Nephron progenitor cell (in vitro differentiated cells): ENCODE measurements around the gene KCNIP1.

Experiments used
- DNase-seq: peaks from one replicate; pipeline ENCODE4 v3.0.0; 2021
- H3K27ac Mint-ChIP-seq: 2 replicates; pipeline ENCODE4 v1.8.0; 2021; ENCODE audit warnings: mild to moderate bottlenecking, moderate library complexity, mixed read lengths
- H3K27me3 Mint-ChIP-seq: 2 replicates; pipeline ENCODE4 v1.8.0; 2021; ENCODE audit warnings: mild to moderate bottlenecking, low read depth, mixed read lengths; ENCODE audit not compliant: poor library complexity
- H3K36me3 Mint-ChIP-seq: 2 replicates; pipeline ENCODE4 v1.8.0; 2021; ENCODE audit warnings: low read depth, mixed read lengths
- H3K4me1 Mint-ChIP-seq: 2 replicates; pipeline ENCODE4 v1.8.0; 2021; ENCODE audit warnings: mixed read lengths
- H3K4me3 Mint-ChIP-seq: 2 replicates; pipeline ENCODE4 v1.8.0; 2021; ENCODE audit warnings: mild to moderate bottlenecking, moderate library complexity, mixed read lengths
- H3K9me3 Mint-ChIP-seq: 2 replicates; pipeline ENCODE4 v1.8.0; 2021; ENCODE audit warnings: mild to moderate bottlenecking, moderate library complexity, mixed read lengths
- CTCF ChIP-seq: fragments of 200-600 bp; sonication (generic); IDR thresholded peaks from 2 replicates; pipeline ENCODE4 v1.5.0; 2021; ENCODE audit warnings: antibody characterized with exemption

The KCNIP1 gene

DNA sequence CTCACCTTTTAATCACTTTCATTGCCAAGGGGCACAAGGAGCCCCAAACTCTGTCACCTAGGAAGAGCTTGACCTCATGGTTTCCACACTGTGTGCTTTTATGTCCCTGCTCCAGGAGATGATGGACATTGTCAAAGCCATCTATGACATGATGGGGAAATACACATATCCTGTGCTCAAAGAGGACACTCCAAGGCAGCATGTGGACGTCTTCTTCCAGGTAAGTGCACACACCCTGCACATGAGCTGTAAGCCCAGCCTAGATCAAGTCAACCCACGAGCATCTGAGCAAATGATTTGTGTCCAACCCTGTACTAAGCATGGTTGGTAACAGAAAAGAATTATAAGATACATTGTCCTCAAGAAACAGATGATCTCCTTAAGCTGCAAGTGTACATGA is 228.9 kb downstream of the KCNIP1 start:
- no peak for TF ChIP-seq CTCF
- Mint-ChIP-seq H3K27me3 (peaks cover 3% of the 10 kb centered on the region), H3K4me3 (no peak overlapping the region), H3K36me3 (no peaks in the 10 kb centered on the region), H3K9me3 (peaks cover 24% of the 10 kb centered on the region), H3K27ac (no peak overlapping the region), H3K4me1 (no peaks in the 10 kb centered on the region)
- no peak for DNase-seq

GRCh38 chr5:170736966-170737365 is 233.1 kb downstream of the KCNIP1 start:
- Mint-ChIP-seq H3K4me3 (no peak overlapping the region), H3K4me1 (no peaks in the 10 kb centered on the region), H3K27ac (no peak overlapping the region), H3K27me3 (peaks cover 10% of the 10 kb centered on the region), H3K9me3 (peaks cover 20% of the 10 kb centered on the region), H3K36me3 (no peaks in the 10 kb centered on the region)
- no peak for TF ChIP-seq CTCF
- DNase-seq = no peak

DNA sequence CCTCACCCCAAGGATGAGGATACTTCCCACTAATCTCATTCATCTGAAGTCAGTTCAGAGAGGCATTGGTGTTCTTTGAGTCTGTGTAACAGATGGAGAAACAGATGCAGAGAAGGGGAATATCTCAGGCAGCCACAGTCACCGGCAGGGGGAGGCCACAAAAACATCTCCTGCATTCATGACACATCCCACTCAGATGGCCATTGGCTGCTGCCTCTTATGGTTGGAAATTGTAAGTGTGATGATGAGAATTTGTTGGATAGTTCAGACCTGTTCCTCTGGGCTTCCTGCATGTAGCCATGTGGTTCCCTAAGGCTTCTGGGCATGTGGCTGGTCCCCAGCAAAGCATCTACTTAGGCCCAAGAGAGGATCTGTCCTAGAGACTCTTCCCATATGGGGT is 233.8 kb downstream of the KCNIP1 start:
- no peak overlapping the region for H3K27ac Mint-ChIP-seq
- H3K4me3 Mint-ChIP-seq = no peak overlapping the region

GRCh38 chr5:170738840-170739239 is 235.0 kb downstream of the KCNIP1 start:
- no peak overlapping the region for H3K27ac Mint-ChIP-seq
- H3K4me1 Mint-ChIP-seq = no peaks in the 10 kb centered on the region
- peaks cover 20% of the 10 kb centered on the region for H3K9me3 Mint-ChIP-seq
- no peak for TF ChIP-seq CTCF
- no peak overlapping the region for H3K4me3 Mint-ChIP-seq
- no peak for DNase-seq
- peaks cover 26% of the 10 kb centered on the region for H3K27me3 Mint-ChIP-seq
- H3K36me3 Mint-ChIP-seq = no peaks in the 10 kb centered on the region

More for the DNA sequence above, 233.8 kb downstream of the KCNIP1 start:
- no peaks in the 10 kb centered on the region for H3K36me3 Mint-ChIP-seq
- no peaks in the 10 kb centered on the region for H3K4me1 Mint-ChIP-seq
- DNase-seq = no peak
- TF ChIP-seq CTCF = no peak
- H3K27me3 Mint-ChIP-seq = peaks cover 14% of the 10 kb centered on the region
- peaks cover 20% of the 10 kb centered on the region for H3K9me3 Mint-ChIP-seq

- no peak for DNase-seq
- H3K4me1 Mint-ChIP-seq = no peaks in the 10 kb centered on the region
Observed at GRCh38 chr5:170739446-170739845, 235.6 kb downstream of the KCNIP1 start.

More at GRCh38 chr5:170739446-170739845, 235.6 kb downstream of the KCNIP1 start:
- no peak for TF ChIP-seq CTCF
- Mint-ChIP-seq H3K27me3 (peaks cover 32% of the 10 kb centered on the region), H3K9me3 (peaks cover 18% of the 10 kb centered on the region), H3K36me3 (no peaks in the 10 kb centered on the region), H3K4me3 (no peak overlapping the region), H3K27ac (no peak overlapping the region)
